HG03159 (cell line): Measurements from ENCODE around the gene SBK2.

Source experiments
- ATAC-seq: cut with Tn5 transposase; IDR thresholded peaks from one replicate; pipeline ENCODE4 v1.9.1; 2021; ENCODE audit warnings: mild to moderate bottlenecking, moderate library complexity; ENCODE audit not compliant: unreplicated experiment

Gene SBK2

GRCh38 chr19:55487924-55488687, 48.8 kb downstream of the SBK2 start, which contains the start of gene SSC5D:
Gene SSC5D, plus strand, starts transcription at chr19:55488436. Its CDS starts 154 bp downstream, at chr19:55488590.
- no peak for ATAC-seq

DNA sequence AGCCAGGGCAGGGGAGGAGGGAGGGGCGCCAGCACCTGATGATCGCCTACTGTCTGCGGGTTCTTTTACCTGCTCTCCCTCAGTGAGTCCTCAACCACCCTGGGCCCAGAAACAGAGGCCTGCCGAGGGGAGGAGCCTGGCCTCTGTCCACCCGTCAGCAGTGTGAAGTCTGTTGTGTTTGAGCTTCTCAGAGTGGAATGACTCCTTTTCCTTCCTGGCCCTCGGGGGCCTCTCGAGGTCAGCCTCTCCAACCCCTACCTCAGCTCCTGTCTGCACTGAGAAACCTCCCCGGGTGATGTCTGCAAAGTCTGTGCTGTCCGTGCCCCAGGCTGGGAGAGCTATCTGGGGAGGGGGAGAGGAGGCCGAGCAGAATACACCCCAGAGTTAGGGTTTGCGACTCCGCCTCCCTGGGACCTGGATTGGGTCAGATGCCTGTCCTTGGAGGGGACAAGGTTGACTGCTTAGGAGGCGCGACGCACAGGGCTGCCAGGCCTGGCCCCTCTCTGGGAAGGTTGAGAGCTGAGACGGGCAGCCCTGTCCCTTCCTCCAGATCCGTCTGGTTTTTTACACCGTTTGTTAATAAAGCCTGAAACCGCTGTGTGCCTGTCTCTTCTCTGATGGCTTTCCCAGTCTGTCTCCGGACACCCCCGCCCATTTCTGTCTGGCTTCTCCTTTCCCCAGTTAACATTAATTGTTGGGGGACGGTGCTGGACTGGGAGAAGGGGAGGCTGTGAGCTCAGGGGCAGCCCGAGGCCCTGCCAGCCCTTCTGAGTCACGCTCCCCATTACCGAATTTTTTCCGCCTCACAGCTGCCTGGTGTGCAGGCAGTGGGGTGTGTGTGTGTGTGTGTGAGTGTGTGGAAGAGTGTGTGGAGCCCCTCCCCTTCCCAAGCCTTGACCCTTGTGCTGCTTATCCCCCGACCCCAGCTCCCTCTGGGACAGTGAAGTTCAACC, 49.7 kb downstream of the SBK2 start:
- ATAC-seq, result no peak

DNA sequence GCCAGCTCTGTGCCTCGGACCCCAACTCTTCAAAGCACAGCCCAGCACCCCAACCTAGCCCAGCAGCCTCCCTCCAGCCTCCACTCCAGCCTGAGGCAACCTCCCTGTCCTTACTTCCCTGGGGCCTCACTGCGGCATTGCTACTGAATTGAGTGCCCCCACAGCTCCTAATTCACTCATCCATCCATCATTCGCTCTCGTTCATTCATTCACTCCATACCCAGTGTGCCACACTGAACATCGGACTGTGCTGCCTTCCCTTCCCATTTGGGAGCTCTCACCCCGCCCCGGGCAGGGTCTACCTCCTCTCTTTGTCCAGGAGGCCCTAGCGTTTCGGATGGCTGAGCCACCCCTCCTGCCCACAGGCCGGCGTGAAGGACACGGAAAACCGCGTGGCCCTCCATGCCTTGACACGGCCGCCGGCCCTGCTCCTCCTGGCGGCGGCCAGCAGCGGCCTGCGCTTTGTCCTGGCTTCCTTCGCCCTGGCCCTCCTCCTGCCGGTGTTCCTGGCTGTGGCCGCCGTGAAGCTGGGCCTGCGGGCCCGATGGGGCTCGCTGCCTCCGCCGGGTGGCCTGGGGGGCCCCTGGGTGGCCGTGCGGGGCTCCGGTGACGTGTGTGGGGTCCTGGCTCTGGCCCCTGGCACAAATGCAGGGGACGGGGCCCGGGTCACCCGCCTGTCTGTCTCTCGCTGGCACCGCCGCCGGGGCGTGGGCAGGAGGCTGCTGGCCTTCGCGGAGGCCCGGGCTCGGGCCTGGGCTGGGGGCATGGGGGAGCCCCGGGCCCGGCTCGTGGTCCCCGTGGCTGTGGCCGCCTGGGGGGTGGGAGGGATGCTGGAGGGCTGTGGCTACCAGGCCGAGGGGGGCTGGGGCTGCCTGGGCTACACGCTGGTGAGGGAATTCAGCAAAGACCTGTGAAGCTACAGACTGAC, 50.6 kb downstream of the SBK2 start:
- no peak for ATAC-seq

GRCh38 chr19:55485439-55486011, 51.4 kb downstream of the SBK2 start:
- no peak for ATAC-seq

- peak; percentile 66 for ATAC-seq
Measured at GRCh38 chr19:55484593-55485438, 52.1 kb downstream of the SBK2 start, which contains the start of gene NAT14. Gene NAT14, plus strand, starts transcription at chr19:55485188. Its CDS starts 521 bp downstream, at chr19:55485709.

DNA sequence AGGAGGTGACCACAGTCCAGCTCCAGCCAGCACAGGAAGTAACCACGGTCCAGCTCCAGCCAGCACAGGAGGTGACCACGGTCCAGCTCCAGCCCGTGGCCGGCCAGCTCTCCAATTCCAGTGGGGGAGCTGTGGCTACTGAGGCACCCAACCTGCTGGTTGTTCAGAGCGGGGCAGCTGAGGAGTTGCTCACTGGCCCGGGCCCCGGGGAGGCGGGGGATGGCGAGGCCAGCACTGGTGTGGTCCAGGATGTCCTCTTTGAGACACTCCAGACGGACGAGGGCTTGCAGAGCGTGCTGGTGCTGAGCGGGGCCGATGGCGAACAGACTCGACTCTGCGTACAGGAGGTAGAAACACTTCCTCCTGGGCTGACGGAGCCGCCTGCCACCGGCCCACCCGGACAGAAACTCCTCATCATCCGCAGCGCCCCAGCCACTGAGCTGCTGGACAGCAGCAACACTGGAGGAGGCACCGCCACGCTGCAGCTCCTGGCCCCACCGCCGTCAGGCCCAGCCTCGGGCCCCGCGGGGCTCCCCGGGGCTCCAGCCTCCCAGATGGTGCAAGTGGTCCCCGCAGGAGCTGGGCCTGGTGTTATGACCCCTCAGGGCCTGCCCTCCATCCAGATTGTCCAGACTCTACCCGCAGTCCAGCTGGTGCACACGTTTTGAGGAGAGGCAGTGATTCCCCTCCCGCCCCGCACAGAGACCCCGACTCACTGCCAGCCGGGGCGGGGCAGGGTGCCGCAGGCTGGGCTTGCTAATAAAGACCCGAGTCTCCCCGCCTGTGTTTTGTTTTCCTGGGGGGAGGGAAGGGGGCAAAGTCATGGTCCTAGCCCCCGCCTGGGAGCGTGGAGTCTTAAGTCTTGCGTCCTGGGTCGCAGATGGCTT, 53.0 kb downstream of the SBK2 start:
- ATAC-seq, result no peak

DNA sequence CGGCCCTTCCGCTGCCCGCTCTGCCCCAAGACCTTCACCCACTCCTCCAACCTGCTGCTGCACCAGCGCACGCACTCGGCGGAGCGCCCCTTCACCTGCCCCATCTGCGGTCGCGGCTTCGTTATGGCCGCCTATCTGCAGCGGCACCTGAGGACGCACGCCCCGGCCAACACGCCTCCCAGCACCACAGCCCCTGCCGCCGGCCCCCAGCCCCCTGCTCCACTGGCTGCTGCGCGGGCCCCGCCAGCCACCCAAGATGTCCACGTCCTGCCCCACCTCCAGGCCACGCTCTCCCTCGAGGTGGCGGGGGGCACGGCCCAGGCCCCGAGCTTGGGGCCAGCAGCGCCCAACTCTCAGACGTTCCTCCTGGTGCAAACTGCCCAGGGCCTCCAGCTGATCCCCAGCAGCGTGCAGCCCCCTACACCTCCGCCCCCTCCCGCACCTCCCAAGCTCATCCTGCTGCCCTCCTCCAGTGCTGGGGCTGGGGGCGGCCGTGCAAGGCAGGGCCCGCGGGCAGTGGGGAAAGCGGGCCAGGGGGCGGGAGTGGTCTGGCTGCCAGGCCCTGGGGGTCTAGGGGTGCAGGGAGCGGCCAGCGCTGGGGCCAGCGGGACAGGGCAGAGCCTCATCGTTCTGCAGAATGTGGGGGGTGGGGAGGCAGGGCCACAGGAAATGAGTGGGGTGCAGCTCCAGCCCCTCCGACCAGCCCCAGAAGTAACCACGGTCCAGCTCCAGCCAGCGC, 53.8 kb downstream of the SBK2 start:
- ATAC-seq, result no peak

DNA sequence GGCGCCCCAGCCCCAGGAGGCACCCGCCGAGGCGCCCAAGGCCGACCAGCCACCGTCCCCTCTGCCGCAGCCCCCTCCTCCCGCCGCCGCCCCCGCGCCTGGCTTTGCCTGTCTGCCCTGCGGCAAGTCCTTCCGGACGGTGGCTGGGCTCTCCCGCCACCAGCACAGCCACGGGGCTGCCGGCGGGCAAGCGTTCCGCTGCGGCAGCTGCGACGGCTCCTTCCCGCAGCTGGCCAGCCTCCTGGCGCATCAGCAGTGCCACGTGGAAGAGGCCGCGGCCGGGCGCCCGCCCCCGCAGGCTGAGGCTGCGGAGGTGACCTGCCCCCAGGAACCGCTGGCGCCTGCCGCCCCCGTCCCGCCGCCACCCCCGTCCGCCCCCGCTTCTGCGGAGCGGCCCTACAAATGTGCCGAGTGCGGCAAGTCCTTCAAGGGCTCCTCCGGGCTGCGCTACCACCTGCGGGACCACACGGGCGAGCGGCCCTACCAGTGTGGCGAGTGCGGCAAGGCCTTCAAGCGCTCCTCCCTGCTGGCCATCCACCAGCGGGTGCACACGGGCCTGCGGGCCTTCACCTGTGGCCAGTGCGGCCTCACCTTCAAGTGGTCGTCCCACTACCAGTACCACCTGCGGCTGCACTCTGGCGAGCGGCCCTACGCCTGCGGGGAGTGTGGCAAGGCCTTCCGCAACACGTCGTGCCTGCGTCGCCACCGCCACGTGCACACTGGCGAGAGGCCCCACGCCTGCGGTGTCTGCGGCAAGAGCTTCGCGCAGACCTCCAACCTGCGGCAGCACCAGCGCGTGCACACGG, 54.6 kb downstream of the SBK2 start:
- ATAC-seq, result no peak

DNA sequence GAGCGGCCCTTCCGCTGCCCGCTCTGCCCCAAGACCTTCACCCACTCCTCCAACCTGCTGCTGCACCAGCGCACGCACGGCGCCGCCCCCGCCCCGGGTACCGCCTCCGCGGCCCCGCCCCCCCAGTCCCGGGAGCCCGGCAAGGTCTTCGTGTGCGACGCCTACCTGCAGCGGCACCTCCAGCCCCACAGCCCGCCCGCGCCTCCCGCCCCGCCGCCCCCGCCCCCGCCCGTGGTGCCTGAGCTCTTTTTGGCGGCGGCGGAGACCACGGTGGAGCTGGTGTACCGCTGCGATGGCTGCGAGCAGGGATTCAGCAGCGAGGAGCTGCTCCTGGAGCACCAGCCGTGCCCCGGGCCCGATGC, 55.2 kb downstream of the SBK2 start:
- ATAC-seq, result no peak

GRCh38 chr19:55481148-55481793, 55.7 kb downstream of the SBK2 start:
- no peak for ATAC-seq

DNA sequence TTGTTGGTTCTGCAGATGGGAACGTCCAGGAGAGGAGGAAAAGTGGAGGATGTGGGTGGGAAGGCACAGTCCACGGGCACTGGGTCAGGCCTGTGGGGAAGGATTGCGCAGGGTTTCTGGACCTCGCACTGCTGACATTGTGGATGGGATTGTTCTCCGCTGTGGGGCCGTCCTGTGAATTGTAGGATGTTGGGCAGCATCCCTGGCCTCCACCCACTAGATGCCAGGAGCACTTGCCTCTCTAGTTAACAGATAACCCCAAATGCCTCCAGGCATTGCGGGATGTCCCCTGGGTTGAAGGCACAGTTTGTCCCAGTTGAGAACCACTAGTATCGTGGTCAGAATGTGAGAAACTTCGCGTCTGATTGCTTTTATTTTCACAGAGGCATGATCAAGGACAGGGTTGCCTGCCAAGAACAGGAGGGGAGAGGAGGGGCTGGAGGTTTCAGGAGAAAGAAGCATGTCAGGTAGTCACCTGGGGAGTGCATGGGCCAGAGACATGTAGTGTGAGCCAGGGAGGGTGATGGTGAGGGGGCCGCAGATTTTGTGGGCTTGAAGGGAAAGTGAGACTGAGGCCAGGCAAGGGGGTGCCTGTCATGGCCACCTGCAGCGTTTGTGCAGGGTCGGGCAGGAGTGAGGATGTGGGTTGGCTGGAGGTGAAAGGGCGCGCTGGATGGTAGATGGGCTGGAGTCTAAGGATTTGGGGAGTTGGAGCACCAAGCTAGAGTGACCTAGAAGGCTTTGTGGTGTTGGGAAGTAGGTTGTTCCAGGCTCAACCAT, 57.3 kb downstream of the SBK2 start:
- no peak for ATAC-seq

DNA sequence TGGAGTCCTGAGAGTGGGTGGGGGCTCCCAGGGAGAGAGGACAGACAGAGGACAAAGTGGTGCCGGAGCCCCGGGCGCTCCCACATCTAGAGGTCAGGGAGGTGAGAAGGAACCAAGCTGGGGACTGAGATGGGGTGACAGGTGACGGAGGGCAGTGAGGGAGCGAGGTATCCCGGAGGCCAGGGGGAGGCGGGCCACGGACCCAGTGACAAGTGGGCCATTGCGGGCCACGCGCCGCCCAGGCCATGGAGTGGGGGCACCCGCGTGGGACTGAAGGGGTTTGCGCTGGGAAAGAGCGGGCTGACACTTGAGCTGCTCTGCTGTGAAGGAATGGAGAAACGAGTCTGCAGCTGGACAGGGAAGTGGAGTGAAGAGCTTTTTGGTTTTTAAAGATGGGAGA, 57.9 kb downstream of the SBK2 start:
- no peak for ATAC-seq
